ENCODE results near the gene TENM3.
A peak's percentile ranks its signal among the peaks of the same experiment; 100 is the strongest.

TENM3 gene

DNA sequence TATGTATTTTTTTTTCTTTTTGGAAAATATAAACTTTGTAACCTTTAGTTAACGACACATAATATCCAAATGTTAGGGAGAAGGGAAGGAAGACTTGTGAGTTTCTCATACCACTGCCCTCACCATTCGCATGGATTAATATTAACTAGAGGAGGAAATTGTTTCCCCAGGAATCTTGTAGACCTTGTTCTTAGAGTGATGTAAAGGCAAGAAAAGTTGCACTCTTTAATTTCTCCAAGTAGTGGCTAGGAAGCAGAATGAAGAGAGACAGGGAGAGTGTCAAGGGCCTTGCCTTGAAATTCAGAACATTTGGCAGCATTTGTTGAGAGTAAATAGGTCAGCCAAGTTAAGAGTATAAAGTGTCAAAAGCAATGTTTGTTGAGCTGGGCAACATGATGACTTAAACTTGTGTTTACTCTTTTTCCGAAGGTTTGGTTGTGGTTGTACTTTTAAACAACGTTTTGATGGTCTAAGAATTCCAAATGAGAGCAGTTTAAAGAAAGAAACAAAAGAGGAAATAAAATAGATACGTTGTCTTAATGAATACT lies 105.7 kb downstream of the TENM3 start:
- H3K4ac ChIP-seq (ENCODE audit: low read length) = no peak overlapping the region
- no peak overlapping the region for H2BK5ac ChIP-seq (ENCODE audit: low read length)
- H2BK120ac ChIP-seq (ENCODE audit: low read depth, low read length) = no peak overlapping the region
- H3K23ac ChIP-seq (ENCODE audit: low read depth, low read length, poor library complexity) = no peak overlapping the region
- H4K8ac ChIP-seq (ENCODE audit: low read depth, low read length) = no peak overlapping the region
- H3K14ac ChIP-seq (ENCODE audit: low read length) = no peak overlapping the region
- H3K4me2 ChIP-seq (ENCODE audit: insufficient read depth, low read length, poor library complexity, severe bottlenecking) = no peak overlapping the region
- H2AK5ac ChIP-seq (ENCODE audit: low read depth, low read length) = no peak overlapping the region
- H3K9ac ChIP-seq (ENCODE audit: low read depth, low read length, poor library complexity) = no peak overlapping the region
- no peak overlapping the region for H4K91ac ChIP-seq (ENCODE audit: low read depth, low read length, poor library complexity)
- no peak overlapping the region for H2AFZ ChIP-seq (ENCODE audit: low read length)
- H3K79me1 ChIP-seq (ENCODE audit: low read depth, low read length) = no peaks in the 10 kb centered on the region
- peaks cover 0 to 7% of the 10 kb centered on the region in 2 donors for H3K36me3 ChIP-seq (replicated peaks in 1 of 2; ENCODE audit: control insufficient read depth in 2 of 2, insufficient read depth in 2 of 2, low read length in 2 of 2)
- no peak overlapping the region for H3K27ac ChIP-seq (replicated peaks; ENCODE audit: low read length)
- H3K9me3 ChIP-seq (replicated peaks in 1 of 2; ENCODE audit: control insufficient read depth in 2 of 2, insufficient read depth in 1 of 2, low read depth in 1 of 2, low read length in 2 of 2) = peaks cover 0 to 2% of the 10 kb centered on the region in 2 donors
- H3K27me3 ChIP-seq (ENCODE audit: control insufficient read depth in 3 of 3, insufficient read depth in 3 of 3, low read depth in 1 of 3, low read length in 3 of 3) = no peaks in the 10 kb centered on the region
- H3K4me1 ChIP-seq (ENCODE audit: control insufficient read depth in 2 of 2, insufficient read depth in 1 of 2, low read depth in 1 of 2, low read length in 2 of 2) = peaks cover 4 to 13% of the 10 kb centered on the region in 2 donors
- no peak overlapping the region for H3K18ac ChIP-seq (ENCODE audit: low read length)
- no peak overlapping the region for H2BK15ac ChIP-seq (ENCODE audit: low read length)
- DNase-seq (ENCODE audit: low spot score) = no peak
- H3K4me3 ChIP-seq (ENCODE audit: low read length in 2 of 2) = no peak overlapping the region
- H2BK12ac ChIP-seq (ENCODE audit: low read length) = no peak overlapping the region
- no CpG with 5 or more reads among the region's 5 CpGs for WGBS, 2 donors (ENCODE audit: extremely low coverage in 2 of 2, insufficient read length in 2 of 2, insufficient replicate concordance in 1 of 2)

DNA sequence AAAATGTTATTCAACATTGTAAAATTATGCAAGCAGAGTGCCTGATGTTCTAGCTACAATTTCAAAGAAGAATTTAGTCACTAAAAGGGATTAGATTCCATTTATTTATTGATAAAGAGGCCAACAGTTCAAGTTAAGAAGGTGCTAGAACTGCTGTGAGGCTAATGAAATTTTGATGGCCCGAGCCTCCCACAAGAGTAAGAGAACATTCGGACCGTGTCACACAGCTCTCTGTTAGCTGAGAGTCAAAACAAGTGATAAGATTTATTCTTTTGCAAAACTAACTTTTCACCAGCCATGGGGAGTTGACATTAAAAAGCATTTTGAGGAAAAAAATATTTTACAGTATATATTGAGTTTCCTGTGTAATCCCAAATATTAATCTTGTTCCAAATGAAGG lies 106.8 kb downstream of the TENM3 start:
- WGBS, 2 donors (ENCODE audit: extremely low coverage in 2 of 2, insufficient read length in 2 of 2, insufficient replicate concordance in 1 of 2) = no CpG with 5 or more reads among the region's 3 CpGs
- Histone ChIP-seq H3K4me2 (ENCODE audit: insufficient read depth, low read length, poor library complexity, severe bottlenecking) (no peak overlapping the region), H2BK5ac (ENCODE audit: low read length) (no peak overlapping the region), H2BK12ac (ENCODE audit: low read length) (no peak overlapping the region), H2BK15ac (ENCODE audit: low read length) (no peak overlapping the region), H4K8ac (ENCODE audit: low read depth, low read length) (no peak overlapping the region), H3K4me1 (ENCODE audit: control insufficient read depth in 2 of 2, insufficient read depth in 1 of 2, low read depth in 1 of 2, low read length in 2 of 2) (peaks cover 0 to 11% of the 10 kb centered on the region in 2 donors), H3K27me3 (ENCODE audit: control insufficient read depth in 3 of 3, insufficient read depth in 3 of 3, low read depth in 1 of 3, low read length in 3 of 3) (no peaks in the 10 kb centered on the region), H3K4me3 (ENCODE audit: low read length in 2 of 2) (no peak overlapping the region), H2BK120ac (ENCODE audit: low read depth, low read length) (no peak overlapping the region), H3K36me3 (replicated peaks in 1 of 2; ENCODE audit: control insufficient read depth in 2 of 2, insufficient read depth in 2 of 2, low read length in 2 of 2) (peaks cover 0 to 7% of the 10 kb centered on the region in 2 donors), H3K27ac (replicated peaks; ENCODE audit: low read length) (no peak overlapping the region), H4K91ac (ENCODE audit: low read depth, low read length, poor library complexity) (no peak overlapping the region), H2AFZ (ENCODE audit: low read length) (no peak overlapping the region), H3K9me3 (replicated peaks in 1 of 2; ENCODE audit: control insufficient read depth in 2 of 2, insufficient read depth in 1 of 2, low read depth in 1 of 2, low read length in 2 of 2) (peaks cover 0 to 2% of the 10 kb centered on the region in 2 donors), H3K4ac (ENCODE audit: low read length) (no peak overlapping the region), H3K18ac (ENCODE audit: low read length) (no peak overlapping the region), H2AK5ac (ENCODE audit: low read depth, low read length) (no peak overlapping the region), H3K79me1 (ENCODE audit: low read depth, low read length) (no peaks in the 10 kb centered on the region), H3K14ac (ENCODE audit: low read length) (no peak overlapping the region), H3K9ac (ENCODE audit: low read depth, low read length, poor library complexity) (no peak overlapping the region), H3K23ac (ENCODE audit: low read depth, low read length, poor library complexity) (no peak overlapping the region)
- DNase-seq (ENCODE audit: low spot score) = no peak

DNA sequence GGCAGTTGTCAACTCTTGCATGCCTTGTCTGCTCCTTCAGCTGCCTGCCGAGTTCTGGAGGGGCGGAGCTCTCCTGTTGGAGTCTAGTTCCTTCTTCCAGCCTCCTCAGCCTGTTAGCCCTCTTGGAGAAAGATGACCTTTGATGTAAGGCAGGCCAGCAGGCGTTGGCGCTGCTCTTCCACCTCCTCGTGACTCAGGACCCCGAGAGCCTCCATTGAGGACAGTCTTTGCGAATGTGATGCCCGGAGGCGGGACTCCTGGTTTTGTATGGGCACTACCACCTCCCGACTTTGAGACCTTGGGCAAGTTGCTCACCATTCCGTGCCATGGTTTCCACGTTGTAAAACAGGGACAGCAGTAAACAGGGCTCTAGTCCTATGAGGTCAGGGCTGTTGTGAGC lies 108.3 kb downstream of the TENM3 start:
- WGBS, 2 donors (ENCODE audit: extremely low coverage in 2 of 2, insufficient read length in 2 of 2, insufficient replicate concordance in 1 of 2) = no CpG with 5 or more reads among the region's 12 CpGs
- Histone ChIP-seq H2BK120ac (ENCODE audit: low read depth, low read length) (no peak overlapping the region), H2AFZ (ENCODE audit: low read length) (no peak overlapping the region), H2BK5ac (ENCODE audit: low read length) (no peak overlapping the region), H2AK5ac (ENCODE audit: low read depth, low read length) (no peak overlapping the region), H3K4me3 (ENCODE audit: low read length in 2 of 2) (no peak overlapping the region), H3K4ac (ENCODE audit: low read length) (no peak overlapping the region), H3K36me3 (replicated peaks in 1 of 2; ENCODE audit: control insufficient read depth in 2 of 2, insufficient read depth in 2 of 2, low read length in 2 of 2) (peaks cover 0 to 11% of the 10 kb centered on the region in 2 donors), H3K4me1 (ENCODE audit: control insufficient read depth in 2 of 2, insufficient read depth in 1 of 2, low read depth in 1 of 2, low read length in 2 of 2) (peaks cover 0 to 7% of the 10 kb centered on the region in 2 donors), H3K9me3 (replicated peaks in 1 of 2; ENCODE audit: control insufficient read depth in 2 of 2, insufficient read depth in 1 of 2, low read depth in 1 of 2, low read length in 2 of 2) (peaks cover 0 to 8% of the 10 kb centered on the region in 2 donors), H3K18ac (ENCODE audit: low read length) (peak overlapping the region; percentile 59), H3K14ac (ENCODE audit: low read length) (no peak overlapping the region), H3K27me3 (ENCODE audit: control insufficient read depth in 3 of 3, insufficient read depth in 3 of 3, low read depth in 1 of 3, low read length in 3 of 3) (no peaks in the 10 kb centered on the region), H3K9ac (ENCODE audit: low read depth, low read length, poor library complexity) (no peak overlapping the region), H4K91ac (ENCODE audit: low read depth, low read length, poor library complexity) (no peak overlapping the region), H3K23ac (ENCODE audit: low read depth, low read length, poor library complexity) (no peak overlapping the region), H3K4me2 (ENCODE audit: insufficient read depth, low read length, poor library complexity, severe bottlenecking) (no peak overlapping the region), H4K8ac (ENCODE audit: low read depth, low read length) (no peak overlapping the region), H2BK15ac (ENCODE audit: low read length) (no peak overlapping the region), H2BK12ac (ENCODE audit: low read length) (no peak overlapping the region), H3K27ac (replicated peaks; ENCODE audit: low read length) (no peak overlapping the region), H3K79me1 (ENCODE audit: low read depth, low read length) (no peaks in the 10 kb centered on the region)
- DNase-seq (ENCODE audit: low spot score) = no peak

DNA sequence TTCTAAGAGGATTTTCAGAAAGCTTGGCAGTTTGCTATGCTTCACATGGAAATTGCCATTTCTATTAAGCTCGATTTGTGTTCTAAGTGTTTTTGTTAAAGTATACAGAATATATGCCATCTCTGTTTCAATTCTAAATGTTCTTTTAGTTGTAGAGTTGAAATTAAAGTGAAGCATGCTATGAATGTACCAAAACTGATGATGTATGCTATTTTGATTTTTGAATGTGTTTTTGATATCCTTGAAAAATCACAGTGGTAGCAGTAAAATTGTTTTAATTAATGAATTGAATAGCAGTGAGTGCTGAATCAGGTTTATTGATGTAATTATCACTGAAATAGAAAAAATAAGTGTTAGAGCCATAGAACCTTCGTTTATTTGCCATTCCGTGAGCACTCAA lies 110.9 kb downstream of the TENM3 start:
- Histone ChIP-seq H3K36me3 (replicated peaks in 1 of 2; ENCODE audit: control insufficient read depth in 2 of 2, insufficient read depth in 2 of 2, low read length in 2 of 2) (peaks cover 0 to 11% of the 10 kb centered on the region in 2 donors), H3K27me3 (ENCODE audit: control insufficient read depth in 3 of 3, insufficient read depth in 3 of 3, low read depth in 1 of 3, low read length in 3 of 3) (no peaks in the 10 kb centered on the region), H3K4me3 (ENCODE audit: low read length in 2 of 2) (no peak overlapping the region), H2BK120ac (ENCODE audit: low read depth, low read length) (no peak overlapping the region), H3K23ac (ENCODE audit: low read depth, low read length, poor library complexity) (no peak overlapping the region), H3K9me3 (replicated peaks in 1 of 2; ENCODE audit: control insufficient read depth in 2 of 2, insufficient read depth in 1 of 2, low read depth in 1 of 2, low read length in 2 of 2) (peaks cover 0 to 7% of the 10 kb centered on the region in 2 donors), H3K4ac (ENCODE audit: low read length) (no peak overlapping the region), H2AFZ (ENCODE audit: low read length) (no peak overlapping the region), H3K9ac (ENCODE audit: low read depth, low read length, poor library complexity) (no peak overlapping the region), H2BK15ac (ENCODE audit: low read length) (no peak overlapping the region), H4K91ac (ENCODE audit: low read depth, low read length, poor library complexity) (no peak overlapping the region), H2BK5ac (ENCODE audit: low read length) (no peak overlapping the region), H3K4me2 (ENCODE audit: insufficient read depth, low read length, poor library complexity, severe bottlenecking) (no peak overlapping the region), H3K79me1 (ENCODE audit: low read depth, low read length) (no peaks in the 10 kb centered on the region), H4K8ac (ENCODE audit: low read depth, low read length) (no peak overlapping the region), H2AK5ac (ENCODE audit: low read depth, low read length) (no peak overlapping the region), H3K27ac (replicated peaks; ENCODE audit: low read length) (no peak overlapping the region), H3K4me1 (ENCODE audit: control insufficient read depth in 2 of 2, insufficient read depth in 1 of 2, low read depth in 1 of 2, low read length in 2 of 2) (peaks cover 0 to 4% of the 10 kb centered on the region in 2 donors), H3K14ac (ENCODE audit: low read length) (no peak overlapping the region), H3K18ac (ENCODE audit: low read length) (no peak overlapping the region), H2BK12ac (ENCODE audit: low read length) (no peak overlapping the region)
- no CpG with 5 or more reads among the region's 3 CpGs for WGBS, 2 donors (ENCODE audit: extremely low coverage in 2 of 2, insufficient read length in 2 of 2, insufficient replicate concordance in 1 of 2)
- DNase-seq (ENCODE audit: low spot score) = no peak

Data from neuronal stem cell (in vitro differentiated cells).